DOHH2 (cell line): Measurements from ENCODE around the gene HPS5.

ENCODE experiments used
- CTCF ChIP-seq: fragments of 200-600 bp; sonication (generic); IDR thresholded peaks from one replicate; pipeline ENCODE4 v1.5.1; 2014; ENCODE audit warnings: antibody characterized with exemption, mild to moderate bottlenecking, low read depth, low read length; ENCODE audit not compliant: poor library complexity, severe bottlenecking
- EZH2phosphoT487 ChIP-seq: fragments of 200-600 bp; sonication (generic); IDR thresholded peaks from 2 replicates; pipeline ENCODE4 v1.6.1; 2017; ENCODE audit warnings: borderline replicate concordance, mild to moderate bottlenecking, antibody characterized with exemption, low read length, moderate library complexity, mixed read lengths

GRCh38 chr11:18367431-18367830 is 45.5 kb upstream of the HPS5 start:
- TF ChIP-seq CTCF (no peak), EZH2phosphoT487 (no peak)
